Left ventricle myocardium inferior (tissue), 1 donor: ENCODE measurements around the gene SLC38A10. TPM values are rescaled to one million over a fixed set of nuclear protein-coding genes. Genes with fewer than 3 reads are reported as not detected.

Experiments used
- DNase-seq: peaks from one replicate; pipeline ENCODE4 v3.0.0-alpha.2; 2020
- H3K27ac ChIP-seq: fragments of 200-600 bp; replicated peaks from 2 replicates; pipeline ENCODE4 v1.8.0; 2021
- H3K27me3 ChIP-seq: fragments of 200-600 bp; 2 replicates; pipeline ENCODE4 v1.8.0; 2021; ENCODE audit warnings: low read depth
- H3K36me3 ChIP-seq: fragments of 200-600 bp; 2 replicates; pipeline ENCODE4 v1.8.0; 2021
- H3K4me1 ChIP-seq: fragments of 200-600 bp; 2 replicates; pipeline ENCODE4 v1.8.0; 2021
- H3K4me3 ChIP-seq: fragments of 200-600 bp; 2 replicates; pipeline ENCODE4 v1.8.0; 2021; ENCODE audit warnings: mild to moderate bottlenecking, moderate library complexity
- H3K9me3 ChIP-seq: fragments of 200-600 bp; replicated peaks from 2 replicates; pipeline ENCODE4 v1.8.0; 2021
- CTCF ChIP-seq: fragments of 200-600 bp; IDR thresholded peaks from 2 replicates; pipeline ENCODE4 v1.8.0; 2021; ENCODE audit warnings: antibody characterized with exemption, mild to moderate bottlenecking, borderline replicate concordance
- intact Hi-C: fragments of 100-400 bp; cut with micrococcal nuclease; formaldehyde crosslinking; loops from one replicate; pipeline ENCODE4 v1.11.0; 2022
- total RNA-seq: library from RNA; stranded (reverse); fragmentation: NEBNext Ultra II Directional; extraction: Animal tissue kit (Norgen Biotek cat#: 25700); gene quantifications from one replicate; pipeline ENCODE4 v1.2.1, GENCODE V29; 2021
- donor health status: DM: no; HTN: yes; CAD: no; lungs with severe emphysema.

SLC38A10 gene
- total RNA-seq, 1 donor from 2014 or later, result 50.1 TPM

GRCh38 chr17:81256616-81257015 lies 38.5 kb downstream of the SLC38A10 start:
- Histone ChIP-seq H3K36me3 (peaks cover 47% of the 10 kb centered on the region), H3K9me3 (no peaks in the 10 kb centered on the region), H3K27ac (no peak overlapping the region), H3K4me1 (peaks cover 33% of the 10 kb centered on the region), H3K27me3 (no peaks in the 10 kb centered on the region), H3K4me3 (no peak overlapping the region)
- intact Hi-C loops, result loop anchor here (10.0 kb wide), 1 partner anchor 218 kb away; no protein-coding TSS in a partner anchor
- no peak for TF ChIP-seq CTCF
- no peak for DNase-seq

GRCh38 chr17:81254955-81255717 lies 40.0 kb downstream of the SLC38A10 start:
- no peaks in the 10 kb centered on the region for H3K9me3 ChIP-seq
- DNase-seq, result peak; percentile 87
- TF ChIP-seq CTCF, result peak; percentile 74
- H3K36me3 ChIP-seq, result peaks cover 43% of the 10 kb centered on the region
- H3K27me3 ChIP-seq, result no peaks in the 10 kb centered on the region
- peak overlapping the region; percentile 4 for H3K4me3 ChIP-seq
- intact Hi-C loops, result loop anchor here (5.0 to 10.0 kb wide), 2 partner anchors 220 to 347 kb away; no protein-coding TSS in a partner anchor
- H3K27ac ChIP-seq, result peak overlapping the region; percentile 58
- H3K4me1 ChIP-seq, result peaks cover 41% of the 10 kb centered on the region

GRCh38 chr17:81253358-81254131 lies 41.6 kb downstream of the SLC38A10 start:
- peak; percentile 86 for TF ChIP-seq CTCF
- Histone ChIP-seq H3K9me3 (no peaks in the 10 kb centered on the region), H3K4me1 (peaks cover 41% of the 10 kb centered on the region), H3K27ac (no peak overlapping the region), H3K36me3 (peaks cover 32% of the 10 kb centered on the region), H3K27me3 (no peaks in the 10 kb centered on the region), H3K4me3 (no peak overlapping the region)
- intact Hi-C loops, result loop anchor here (5.0 to 10.0 kb wide), 2 partner anchors 221 to 349 kb away; no protein-coding TSS in a partner anchor
- DNase-seq, result no peak

- no peaks in the 10 kb centered on the region for H3K27me3 ChIP-seq
- no peak overlapping the region for H3K4me3 ChIP-seq
- H3K4me1 ChIP-seq, result peaks cover 41% of the 10 kb centered on the region
- no peak for TF ChIP-seq CTCF
- intact Hi-C loops, result loop anchor here (5.0 to 10.0 kb wide), 2 partner anchors 222 to 349 kb away; no protein-coding TSS in a partner anchor
- H3K36me3 ChIP-seq, result peaks cover 29% of the 10 kb centered on the region
- no peaks in the 10 kb centered on the region for H3K9me3 ChIP-seq
- DNase-seq, result no peak
- H3K27ac ChIP-seq, result no peak overlapping the region
Measured at GRCh38 chr17:81252987-81253329, 42.1 kb downstream of the SLC38A10 start.

GRCh38 chr17:81252326-81252986 lies 42.7 kb downstream of the SLC38A10 start:
- intact Hi-C loops, result loop anchor here (5.0 to 10.0 kb wide), 2 partner anchors 222 to 350 kb away; no protein-coding TSS in a partner anchor
- H3K9me3 ChIP-seq, result no peaks in the 10 kb centered on the region
- no peak overlapping the region for H3K4me3 ChIP-seq
- peak overlapping the region; percentile 61 for H3K27ac ChIP-seq
- peaks cover 41% of the 10 kb centered on the region for H3K4me1 ChIP-seq
- H3K27me3 ChIP-seq, result no peaks in the 10 kb centered on the region
- no peak for TF ChIP-seq CTCF
- H3K36me3 ChIP-seq, result peaks cover 29% of the 10 kb centered on the region
- no peak for DNase-seq
